ENCODE measurements around the gene CTTN.

GRCh38 chr11:70477176-70477575 lies 78.8 kb downstream of the CTTN start:
- TF ChIP-seq, protein P1, sequence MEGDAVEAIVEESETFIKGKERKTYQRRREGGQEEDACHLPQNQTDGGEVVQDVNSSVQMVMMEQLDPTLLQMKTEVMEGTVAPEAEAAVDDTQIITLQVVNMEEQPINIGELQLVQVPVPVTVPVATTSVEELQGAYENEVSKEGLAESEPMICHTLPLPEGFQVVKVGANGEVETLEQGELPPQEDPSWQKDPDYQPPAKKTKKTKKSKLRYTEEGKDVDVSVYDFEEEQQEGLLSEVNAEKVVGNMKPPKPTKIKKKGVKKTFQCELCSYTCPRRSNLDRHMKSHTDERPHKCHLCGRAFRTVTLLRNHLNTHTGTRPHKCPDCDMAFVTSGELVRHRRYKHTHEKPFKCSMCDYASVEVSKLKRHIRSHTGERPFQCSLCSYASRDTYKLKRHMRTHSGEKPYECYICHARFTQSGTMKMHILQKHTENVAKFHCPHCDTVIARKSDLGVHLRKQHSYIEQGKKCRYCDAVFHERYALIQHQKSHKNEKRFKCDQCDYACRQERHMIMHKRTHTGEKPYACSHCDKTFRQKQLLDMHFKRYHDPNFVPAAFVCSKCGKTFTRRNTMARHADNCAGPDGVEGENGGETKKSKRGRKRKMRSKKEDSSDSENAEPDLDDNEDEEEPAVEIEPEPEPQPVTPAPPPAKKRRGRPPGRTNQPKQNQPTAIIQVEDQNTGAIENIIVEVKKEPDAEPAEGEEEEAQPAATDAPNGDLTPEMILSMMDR (IDR thresholded peaks at IDR 0.05) = no peak
- TF ChIP-seq EP300 (IDR thresholded peaks at IDR 0.05) = no peak
- no peak for TF ChIP-seq POLR2A (IDR thresholded peaks at IDR 0.05)
- TF ChIP-seq POLR2AphosphoS5 (IDR thresholded peaks at IDR 0.05) = no peak
